WERI-Rb-1 (cell line): ENCODE results near the gene MAG.

Experiments
- DNase-seq: peaks from one replicate; pipeline ENCODE4 v3.0.0-alpha.2; 2020
- H3K27ac ChIP-seq: fragments of 250-450 bp; sonication (Bioruptor Pico); 2 replicates; pipeline ENCODE4 v1.5.1; 2020; ENCODE audit warnings: mild to moderate bottlenecking, moderate library complexity
- H3K27me3 ChIP-seq: fragments of 250-450 bp; sonication (Bioruptor Pico); 2 replicates; pipeline ENCODE4 v1.5.1; 2021; ENCODE audit warnings: mild to moderate bottlenecking, low read depth, moderate library complexity; ENCODE audit not compliant: insufficient read depth, severe bottlenecking
- H3K36me3 ChIP-seq: fragments of 250-450 bp; sonication (Bioruptor Pico); 2 replicates; pipeline ENCODE4 v1.5.1; 2020; ENCODE audit warnings: mild to moderate bottlenecking, moderate library complexity
- H3K4me3 ChIP-seq: 2 replicates; pipeline ENCODE4 v1.5.1; 2011; ENCODE audit warnings: low read depth, mild to moderate bottlenecking, control low read depth, low read length
- H3K9me3 ChIP-seq: fragments of 250-450 bp; sonication (Bioruptor Pico); 2 replicates; pipeline ENCODE4 v1.5.1; 2021; ENCODE audit warnings: mild to moderate bottlenecking, moderate library complexity; ENCODE audit not compliant: severe bottlenecking
- TF ChIP-seq, protein P1 (sequence below): IDR thresholded peaks from 2 replicates; pipeline ENCODE4 v1.5.1; 2011; ENCODE audit warnings: low read depth, mild to moderate bottlenecking, control low read depth, inconsistent platforms, low read length

The MAG gene

GRCh38 chr19:35278578-35279284, 13.2 kb upstream of the MAG start:
- Histone ChIP-seq H3K27ac (no peak overlapping the region), H3K4me3 (no peak overlapping the region), H3K36me3 (peaks cover 29% of the 10 kb centered on the region), H3K9me3 (no peaks in the 10 kb centered on the region), H3K27me3 (no peaks in the 10 kb centered on the region)
- TF ChIP-seq, protein P1, sequence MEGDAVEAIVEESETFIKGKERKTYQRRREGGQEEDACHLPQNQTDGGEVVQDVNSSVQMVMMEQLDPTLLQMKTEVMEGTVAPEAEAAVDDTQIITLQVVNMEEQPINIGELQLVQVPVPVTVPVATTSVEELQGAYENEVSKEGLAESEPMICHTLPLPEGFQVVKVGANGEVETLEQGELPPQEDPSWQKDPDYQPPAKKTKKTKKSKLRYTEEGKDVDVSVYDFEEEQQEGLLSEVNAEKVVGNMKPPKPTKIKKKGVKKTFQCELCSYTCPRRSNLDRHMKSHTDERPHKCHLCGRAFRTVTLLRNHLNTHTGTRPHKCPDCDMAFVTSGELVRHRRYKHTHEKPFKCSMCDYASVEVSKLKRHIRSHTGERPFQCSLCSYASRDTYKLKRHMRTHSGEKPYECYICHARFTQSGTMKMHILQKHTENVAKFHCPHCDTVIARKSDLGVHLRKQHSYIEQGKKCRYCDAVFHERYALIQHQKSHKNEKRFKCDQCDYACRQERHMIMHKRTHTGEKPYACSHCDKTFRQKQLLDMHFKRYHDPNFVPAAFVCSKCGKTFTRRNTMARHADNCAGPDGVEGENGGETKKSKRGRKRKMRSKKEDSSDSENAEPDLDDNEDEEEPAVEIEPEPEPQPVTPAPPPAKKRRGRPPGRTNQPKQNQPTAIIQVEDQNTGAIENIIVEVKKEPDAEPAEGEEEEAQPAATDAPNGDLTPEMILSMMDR: no peak
- DNase-seq: no peak

GRCh38 chr19:35279374-35279773, 12.6 kb upstream of the MAG start:
- no peaks in the 10 kb centered on the region for H3K9me3 ChIP-seq
- no peaks in the 10 kb centered on the region for H3K27me3 ChIP-seq
- no peak overlapping the region for H3K4me3 ChIP-seq
- peaks cover 23% of the 10 kb centered on the region for H3K36me3 ChIP-seq
- no peak for DNase-seq
- H3K27ac ChIP-seq: no peak overlapping the region
- TF ChIP-seq, protein P1: no peak

DNA sequence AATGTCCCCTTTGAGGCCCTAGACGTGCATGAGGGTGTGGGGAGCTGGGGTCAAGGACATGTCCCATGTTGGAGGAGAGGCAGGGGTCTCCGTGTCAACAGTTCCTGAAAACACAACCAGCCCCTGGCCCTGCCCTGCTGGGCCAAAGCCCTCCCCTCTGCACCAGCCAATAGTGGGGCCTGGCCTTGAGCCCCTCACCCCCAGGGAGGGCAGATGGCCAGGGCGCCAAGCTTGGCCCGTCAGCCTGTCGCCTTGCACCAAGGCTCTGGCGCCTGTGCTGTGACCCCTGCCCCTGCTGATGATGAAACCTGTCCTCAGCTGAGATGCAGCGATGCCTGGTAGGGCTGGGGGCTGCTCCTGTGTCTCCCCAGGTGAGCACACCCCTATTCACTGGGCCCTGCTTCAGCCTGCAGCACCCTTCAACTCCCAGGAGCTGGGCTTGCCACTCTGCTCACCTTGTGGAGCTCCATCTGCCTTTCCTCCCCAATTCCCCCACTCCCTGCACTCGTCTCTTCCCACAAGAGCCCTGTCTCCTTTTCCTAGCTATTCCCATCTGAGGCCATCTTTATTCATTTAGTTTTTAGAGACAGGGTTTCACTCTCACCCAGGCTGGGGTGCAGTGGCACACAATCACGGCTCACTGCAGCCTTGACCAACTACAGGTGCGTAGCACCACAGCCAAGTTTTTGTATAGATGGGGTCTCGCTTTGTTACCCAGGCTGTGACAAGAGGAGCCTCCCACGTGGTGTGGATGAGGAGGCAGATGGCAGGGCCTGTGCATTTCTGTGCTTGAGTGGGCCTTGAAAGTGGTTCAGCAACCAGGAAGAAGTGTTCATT, 11.8 kb upstream of the MAG start:
- TF ChIP-seq, protein P1: no peak
- peak; percentile 41 for DNase-seq
- Histone ChIP-seq H3K36me3 (peaks cover 19% of the 10 kb centered on the region), H3K4me3 (no peak overlapping the region), H3K27ac (peak overlapping the region; percentile 53), H3K27me3 (no peaks in the 10 kb centered on the region), H3K9me3 (no peaks in the 10 kb centered on the region)

DNA sequence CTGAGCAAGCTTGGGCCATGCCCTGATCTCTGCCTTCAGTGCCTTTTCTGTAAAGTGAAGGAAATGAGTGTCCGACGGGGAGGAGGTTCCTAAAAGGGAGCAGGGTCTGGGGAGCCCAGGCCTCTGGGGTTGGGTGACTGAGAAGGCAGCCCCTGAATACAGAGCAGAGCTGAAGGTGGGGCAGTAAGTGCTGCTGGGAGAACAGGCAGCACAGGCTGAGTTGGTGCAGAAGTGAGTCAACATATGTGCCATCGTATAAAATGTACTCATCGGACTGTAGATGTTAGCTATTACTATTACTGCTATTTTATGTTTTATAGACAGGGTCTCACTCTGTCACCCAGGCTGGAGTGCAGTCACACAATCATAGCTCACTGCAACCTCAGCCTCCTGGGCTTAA, 10.7 kb upstream of the MAG start:
- no peak for DNase-seq
- no peak overlapping the region for H3K4me3 ChIP-seq
- no peaks in the 10 kb centered on the region for H3K27me3 ChIP-seq
- TF ChIP-seq, protein P1: no peak
- no peak overlapping the region for H3K27ac ChIP-seq
- H3K9me3 ChIP-seq: no peaks in the 10 kb centered on the region
- peaks cover 17% of the 10 kb centered on the region for H3K36me3 ChIP-seq

DNA sequence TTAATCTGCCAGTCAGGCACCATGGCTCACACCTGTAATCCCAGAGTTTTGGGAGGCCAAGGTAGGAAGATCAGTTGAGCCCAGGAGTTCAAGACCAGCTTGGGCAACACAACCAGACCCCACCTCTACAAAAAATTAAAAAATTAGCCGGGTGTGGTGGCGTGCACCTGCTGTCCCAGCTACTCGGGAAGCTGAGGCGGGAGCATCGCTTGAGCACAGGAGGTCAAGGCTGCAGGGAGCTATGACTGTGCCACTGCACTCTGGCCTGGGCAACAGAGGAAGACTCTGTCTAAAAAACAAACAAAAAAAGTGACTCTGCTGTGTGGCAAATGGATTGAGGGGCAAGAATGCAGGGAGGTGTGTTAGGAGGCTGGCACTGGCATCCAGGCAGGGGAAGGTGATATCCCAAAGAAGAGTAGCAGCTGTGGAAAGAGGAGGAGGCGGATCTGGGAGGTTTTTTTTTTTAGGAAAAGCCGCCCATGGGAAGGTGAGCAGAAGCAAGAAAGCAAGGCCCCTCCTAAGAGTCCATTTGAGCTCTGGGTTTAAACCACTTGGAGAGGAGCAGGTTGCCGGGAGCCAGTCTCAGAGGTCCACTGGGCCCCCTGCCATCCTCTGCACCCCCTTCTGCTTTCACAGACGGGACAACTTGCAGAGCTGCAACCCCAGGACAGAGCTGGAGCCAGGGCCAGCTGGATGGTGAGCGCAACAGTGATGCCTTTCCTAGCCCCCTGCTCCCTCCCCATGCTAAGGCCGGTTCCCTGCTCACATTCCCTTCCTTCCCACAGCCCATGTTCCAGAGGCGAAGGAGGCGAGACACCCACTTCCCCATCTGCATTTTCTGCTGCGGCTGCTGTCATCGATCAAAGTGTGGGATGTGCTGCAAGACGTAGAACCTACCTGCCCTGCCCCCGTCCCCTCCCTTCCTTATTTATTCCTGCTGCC, 7.5 kb upstream of the MAG start:
- H3K27ac ChIP-seq: no peak overlapping the region
- no peaks in the 10 kb centered on the region for H3K9me3 ChIP-seq
- H3K27me3 ChIP-seq: no peaks in the 10 kb centered on the region
- no peak overlapping the region for H3K4me3 ChIP-seq
- TF ChIP-seq, protein P1: no peak
- no peak for DNase-seq
- peaks cover under 1% of the 10 kb centered on the region; the same call in 1 of the 2 replicates for H3K36me3 ChIP-seq
